ENCODE results near the gene TMEM74B. TPM values are rescaled to one million over a fixed set of nuclear protein-coding genes. Genes with fewer than 3 reads are reported as not detected.

The TMEM74B gene
- total RNA-seq, 1 donor from 2014 or later: 2.9 TPM

GRCh38 chr20:1186367-1186991 is 1.7 kb upstream of the TMEM74B start:
- ATAC-seq (no peak), DNase-seq (ENCODE audit: missing footprints) (no peak)
- intact Hi-C loops (cut with DNase I): no loop called here

- no peak for ATAC-seq
- intact Hi-C loops (cut with DNase I): no loop called here
- no peak for DNase-seq (ENCODE audit: missing footprints)
These were observed 1.1 kb upstream of the TMEM74B start for GRCh38 chr20:1185790-1186334.

GRCh38 chr20:1185316-1185741 is 548 bp upstream of the TMEM74B start:
- intact Hi-C loops (cut with DNase I): no loop called here
- peak; percentile 21 for ATAC-seq
- no peak for DNase-seq (ENCODE audit: missing footprints)

GRCh38 chr20:1184260-1184637 is 532 bp downstream of the TMEM74B start:
- intact Hi-C loops (cut with DNase I): no loop called here
- ATAC-seq (no peak), DNase-seq (ENCODE audit: missing footprints) (no peak)

GRCh38 chr20:1183153-1183552 is 1.6 kb downstream of the TMEM74B start:
- DNase-seq (ENCODE audit: missing footprints) (no peak), ATAC-seq (no peak)
- intact Hi-C loops (cut with DNase I): no loop called here

DNA sequence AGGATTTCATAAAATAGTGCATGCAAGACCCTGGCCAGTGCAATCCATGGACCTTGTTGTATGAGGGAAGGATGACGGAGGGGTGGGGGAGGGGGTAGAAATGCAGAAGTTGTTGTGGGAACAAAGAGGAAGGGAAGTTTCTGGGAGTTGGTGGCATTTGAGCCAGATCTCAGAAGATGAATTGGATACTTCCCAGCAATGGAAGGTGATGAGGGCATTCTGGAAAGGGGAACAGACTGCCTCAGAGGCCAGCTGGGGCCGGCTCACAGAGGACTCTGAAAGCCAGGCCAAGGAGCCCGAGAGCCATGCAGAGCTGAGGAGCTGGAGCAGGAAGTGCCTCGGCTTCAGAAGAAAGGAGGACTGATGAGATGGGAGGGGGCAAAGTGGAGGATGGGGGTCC is 2.7 kb downstream of the TMEM74B start:
- no peak for DNase-seq (ENCODE audit: missing footprints)
- ATAC-seq: no peak
- intact Hi-C loops (cut with DNase I): no loop called here

DNA sequence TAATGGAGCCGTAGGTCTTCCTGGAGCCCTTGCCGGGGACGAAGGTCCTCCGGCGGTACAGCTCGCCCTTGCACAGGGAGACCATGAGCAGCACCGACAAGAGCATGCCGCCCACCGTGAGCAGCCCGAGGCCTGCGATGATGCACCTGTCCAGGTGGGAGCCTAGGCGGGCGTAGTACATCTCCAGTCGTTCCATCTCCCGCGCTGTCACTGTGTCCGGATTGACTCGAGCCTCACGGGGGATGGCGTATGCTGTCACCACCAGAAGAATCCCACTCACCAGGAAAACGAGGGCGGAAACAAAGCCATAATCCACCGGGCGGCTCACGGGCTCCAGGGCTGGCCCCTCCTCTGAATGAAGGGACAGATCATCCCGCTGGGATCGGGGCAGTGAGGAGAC is 3.8 kb downstream of the TMEM74B start:
- DNase-seq (ENCODE audit: missing footprints) (no peak), ATAC-seq (no peak)
- intact Hi-C loops (cut with DNase I): no loop called here

GRCh38 chr20:1178623-1179022 is 6.2 kb downstream of the TMEM74B start:
- ATAC-seq (no peak), DNase-seq (ENCODE audit: missing footprints) (no peak)
- intact Hi-C loops (cut with DNase I): no loop called here

- intact Hi-C loops (cut with DNase I): no loop called here
- no peak for ATAC-seq
- DNase-seq (ENCODE audit: missing footprints): no peak
These were observed 6.7 kb downstream of the TMEM74B start for GRCh38 chr20:1178103-1178502.

DNA sequence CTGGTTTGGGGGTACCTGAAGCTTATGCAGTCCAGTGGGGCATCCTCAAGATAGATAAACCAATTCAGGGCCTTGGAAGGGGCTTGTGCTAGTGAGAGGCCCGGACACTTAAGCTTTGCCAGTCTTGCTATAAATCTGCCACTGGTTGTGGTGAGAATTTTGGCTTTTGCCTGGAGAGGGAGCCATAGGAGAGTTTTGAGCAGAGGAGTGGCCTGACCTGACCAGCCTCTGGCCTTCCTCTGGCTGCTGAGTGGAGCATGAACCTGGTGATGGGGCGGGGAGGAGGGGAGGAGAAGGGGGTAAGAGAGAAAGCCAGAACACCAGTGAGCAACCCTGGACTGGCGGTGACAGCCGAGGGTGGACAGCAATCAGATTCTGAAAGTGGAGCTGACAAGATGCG is 7.1 kb downstream of the TMEM74B start:
- ATAC-seq (no peak), DNase-seq (ENCODE audit: missing footprints) (no peak)
- intact Hi-C loops (cut with DNase I): no loop called here

GRCh38 chr20:1174787-1175186 is 10.0 kb downstream of the TMEM74B start:
- no peak for ATAC-seq
- DNase-seq (ENCODE audit: missing footprints): no peak
- intact Hi-C loops (cut with DNase I): no loop called here

- no peak for DNase-seq (ENCODE audit: missing footprints)
- intact Hi-C loops (cut with DNase I): no loop called here
- ATAC-seq: no peak
These were observed 11.1 kb downstream of the TMEM74B start for GRCh38 chr20:1173698-1174097.

DNA sequence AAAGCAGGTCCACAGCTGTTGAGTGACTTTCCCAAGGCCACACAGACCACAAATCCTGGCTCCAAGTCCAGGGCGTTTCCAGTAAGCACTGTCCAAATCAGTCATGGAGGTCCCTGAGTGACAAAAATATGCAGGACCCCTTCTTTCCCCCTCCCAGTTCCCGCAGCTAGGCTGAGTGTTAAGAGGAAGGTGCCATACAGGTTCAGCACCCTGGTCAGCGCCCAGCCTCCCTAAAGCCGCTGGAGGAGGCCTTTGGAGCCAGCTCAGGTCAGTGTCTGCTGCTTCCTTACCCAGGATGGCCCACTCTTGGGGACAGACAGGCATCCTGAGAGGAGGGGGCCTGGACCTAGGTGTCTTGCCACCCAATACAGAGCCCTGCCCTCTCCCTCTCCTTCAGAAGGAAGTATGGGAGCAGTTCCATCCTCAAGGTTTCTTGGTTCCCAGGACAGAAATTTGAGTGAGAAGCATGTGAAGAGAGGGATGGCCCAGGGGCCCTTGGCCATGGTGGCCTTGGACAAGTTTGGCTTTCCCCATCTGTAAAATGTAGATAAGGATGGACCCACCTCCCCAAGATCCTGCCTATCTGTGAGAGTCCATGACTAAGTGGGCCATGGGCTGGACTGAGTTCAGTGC is 13.2 kb downstream of the TMEM74B start:
- intact Hi-C loops (cut with DNase I): no loop called here
- ATAC-seq (no peak), DNase-seq (ENCODE audit: missing footprints) (no peak)

GRCh38 chr20:1169224-1169623 is 15.6 kb downstream of the TMEM74B start:
- ATAC-seq: no peak
- intact Hi-C loops (cut with DNase I): no loop called here
- no peak for DNase-seq (ENCODE audit: missing footprints)

DNA sequence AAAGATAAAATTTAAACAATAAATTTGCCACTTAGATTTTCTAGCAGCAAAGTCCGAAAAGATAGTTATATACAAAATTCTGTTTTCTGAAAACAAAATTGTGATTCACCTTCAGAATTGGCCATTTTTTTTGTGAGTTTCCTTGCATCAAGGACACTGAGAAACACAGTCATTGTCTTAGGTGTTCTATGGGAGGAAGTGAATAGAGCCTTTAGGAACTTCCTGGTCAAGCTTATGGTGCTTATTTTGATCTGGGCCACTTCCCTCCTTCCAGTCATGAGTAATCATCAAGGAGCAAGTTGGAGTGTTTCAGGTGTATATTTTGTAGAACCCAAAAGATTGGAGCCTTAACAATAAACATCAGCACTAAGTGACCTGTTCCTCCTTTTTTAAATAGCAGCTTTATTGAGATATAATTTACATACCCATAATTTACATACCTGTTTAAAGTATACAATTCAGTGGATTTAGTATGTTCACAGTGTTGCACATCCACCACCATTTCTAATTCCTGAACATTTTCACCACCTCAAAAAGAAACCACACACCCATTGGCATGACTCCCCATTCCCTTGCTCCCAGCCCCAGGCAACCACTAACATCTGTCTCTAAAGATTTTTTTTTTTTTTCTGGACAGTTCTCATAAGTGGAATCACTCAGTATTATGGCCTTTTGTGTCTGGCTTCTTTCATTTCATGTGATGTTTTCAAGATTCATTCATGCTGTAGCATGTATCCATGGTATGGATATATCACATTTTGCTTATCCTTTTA is 17.6 kb downstream of the TMEM74B start:
- DNase-seq (ENCODE audit: missing footprints) (no peak), ATAC-seq (no peak)
- intact Hi-C loops (cut with DNase I): no loop called here

GRCh38 chr20:1165941-1166340 is 18.8 kb downstream of the TMEM74B start:
- ATAC-seq (no peak), DNase-seq (ENCODE audit: missing footprints) (no peak)
- intact Hi-C loops (cut with DNase I): no loop called here

GRCh38 chr20:1165521-1165920 is 19.3 kb downstream of the TMEM74B start:
- intact Hi-C loops (cut with DNase I): no loop called here
- DNase-seq (ENCODE audit: missing footprints): no peak
- ATAC-seq: no peak

- no peak for ATAC-seq
- no peak for DNase-seq (ENCODE audit: missing footprints)
- intact Hi-C loops (cut with DNase I): no loop called here
These were observed 19.9 kb downstream of the TMEM74B start for GRCh38 chr20:1164871-1165270.

GRCh38 chr20:1163653-1164052 is 21.1 kb downstream of the TMEM74B start:
- intact Hi-C loops (cut with DNase I): no loop called here
- DNase-seq (ENCODE audit: missing footprints): no peak
- peak; percentile 26 for ATAC-seq

DNA sequence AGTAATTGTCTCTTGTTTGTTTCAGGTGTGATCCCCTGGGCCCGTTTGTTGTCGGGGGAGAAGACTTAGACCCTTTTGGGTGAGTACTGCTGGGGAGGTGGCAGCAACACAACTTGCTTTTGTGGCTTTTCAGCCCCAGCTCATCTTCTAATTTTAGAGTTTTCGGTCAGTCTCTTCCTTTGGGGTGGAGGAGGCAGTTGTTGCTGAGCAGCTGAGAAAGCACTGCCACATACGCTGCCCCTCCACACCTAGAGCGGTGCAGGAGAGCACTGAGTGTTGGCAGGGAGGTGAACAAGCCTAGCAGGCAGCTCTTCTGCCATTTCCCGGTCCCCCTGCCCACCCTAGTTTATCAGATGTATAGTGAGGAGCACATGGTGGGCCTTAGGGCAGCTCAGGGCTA is 21.7 kb downstream of the TMEM74B start:
- intact Hi-C loops (cut with DNase I): no loop called here
- ATAC-seq: no peak
- DNase-seq (ENCODE audit: missing footprints): no peak

Measured in Right ventricle myocardium inferior (tissue), 1 donor.